Naive thymus-derived CD8-positive, alpha-beta T cell (primary cell): ENCODE data around the gene MEGF11. TPM values are rescaled to one million over a fixed set of nuclear protein-coding genes. Genes with fewer than 3 reads are reported as not detected.

Experiments
- ATAC-seq, 2 donors: fragments of 150-1000 bp; cut with Tn5 transposase in 1 of 2; sonication (Bioruptor Pico), chemical (Tn5 transposase) in 1 of 2; 1 replicate in 1 of 2; 2 replicates in 1 of 2; pipeline ENCODE4 v1.10.0; 2021; ENCODE audit warnings: mild to moderate bottlenecking in 2 of 2, moderate library complexity in 2 of 2
- POLR2A ChIA-PET: fragments of 350-600 bp; sonication (Branson Sonifier 250); formaldehyde crosslinking; loops from one replicate; lab custom pipeline; 2021; ENCODE audit warnings: antibody characterized with exemption; lab: Charles Lee
- DNase-seq, 10 donors: peaks; one replicate each; pipeline versions ENCODE4 v3.0.0 to v3.0.0-alpha.2; 2020 to 2022
- H3K27ac Mint-ChIP-seq, 10 donors: one replicate each; pipeline ENCODE4 v1.8.0; 2020 to 2022; ENCODE audit warnings: mild to moderate bottlenecking in 10 of 10, mixed read lengths in 10 of 10, moderate library complexity in 4 of 10, inconsistent platforms in 1 of 10
- H3K27me3 Mint-ChIP-seq, 5 donors: one replicate each; pipeline ENCODE4 v1.8.0; 2021 to 2022; ENCODE audit warnings: mixed read lengths in 5 of 5
- H3K36me3 Mint-ChIP-seq, 3 donors: one replicate each; pipeline ENCODE4 v1.8.0; 2020 to 2022; ENCODE audit warnings: mixed read lengths in 3 of 3, mild to moderate bottlenecking in 2 of 3, inconsistent platforms in 1 of 3
- H3K4me1 Mint-ChIP-seq, 4 donors: one replicate each; pipeline ENCODE4 v1.8.0; 2021 to 2022; ENCODE audit warnings: mixed read lengths in 4 of 4
- H3K4me3 Mint-ChIP-seq, 10 donors: one replicate each; pipeline ENCODE4 v1.8.0; 2020 to 2022; ENCODE audit warnings: mild to moderate bottlenecking in 10 of 10, mixed read lengths in 10 of 10, moderate library complexity in 6 of 10, inconsistent platforms in 1 of 10
- H3K9me3 Mint-ChIP-seq, 9 donors: one replicate each; pipeline ENCODE4 v1.8.0; 2020 to 2022; ENCODE audit warnings: mixed read lengths in 9 of 9, mild to moderate bottlenecking in 3 of 9, inconsistent platforms in 1 of 9, moderate library complexity in 1 of 9
- polyA plus RNA-seq, 3 donors: library from polyadenylated mRNA; unstranded; fragments of 300-500 nt; fragmentation: Illumina TruSeq; gene quantifications; one replicate each; pipeline ENCODE4 v1.2.3, GENCODE V29; 2021
- total RNA-seq, 8 experiments: library from RNA in 2 of 8; stranded (reverse) in 2 of 8; gene quantifications; one replicate each; pipeline ENCODE4 v1.2.3 and lab custom pipeline; 2021 to 2026

Gene MEGF11
- total and polyA plus RNA-seq, 5 experiments from 2014 or later, result not detected

DNA sequence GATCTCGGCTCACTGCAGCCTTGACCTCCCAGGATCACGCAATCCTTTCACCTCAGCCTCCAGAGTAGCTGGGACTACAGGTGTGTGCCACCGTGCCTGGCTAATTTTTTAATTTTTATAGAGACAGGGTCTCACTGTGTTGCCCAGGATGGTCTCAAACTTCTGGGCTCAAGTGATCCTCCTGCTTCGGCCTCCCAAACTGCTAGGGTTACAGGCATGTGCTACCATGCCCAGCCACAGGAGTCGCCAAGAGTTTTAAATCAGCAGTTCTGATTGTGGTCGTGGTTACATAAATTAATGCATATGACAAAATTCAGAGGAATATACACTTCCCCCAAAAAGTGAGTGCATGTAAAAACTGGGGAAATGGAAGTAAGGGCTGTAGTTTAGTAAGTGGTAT, 32.9 kb downstream of the MEGF11 start:
- Mint-ChIP-seq H3K27ac (no peak overlapping the region), H3K4me1 (no peaks in the 10 kb centered on the region), H3K36me3 (no peaks in the 10 kb centered on the region), H3K4me3 (no peak overlapping the region), H3K9me3 (no peaks in the 10 kb centered on the region), H3K27me3 (peaks cover 5 to 12% (median 7%) of the 10 kb centered on the region in 5 donors)
- no peak for ATAC-seq
- POLR2A ChIA-PET, result no interaction called here
- DNase-seq, result no peak

DNA sequence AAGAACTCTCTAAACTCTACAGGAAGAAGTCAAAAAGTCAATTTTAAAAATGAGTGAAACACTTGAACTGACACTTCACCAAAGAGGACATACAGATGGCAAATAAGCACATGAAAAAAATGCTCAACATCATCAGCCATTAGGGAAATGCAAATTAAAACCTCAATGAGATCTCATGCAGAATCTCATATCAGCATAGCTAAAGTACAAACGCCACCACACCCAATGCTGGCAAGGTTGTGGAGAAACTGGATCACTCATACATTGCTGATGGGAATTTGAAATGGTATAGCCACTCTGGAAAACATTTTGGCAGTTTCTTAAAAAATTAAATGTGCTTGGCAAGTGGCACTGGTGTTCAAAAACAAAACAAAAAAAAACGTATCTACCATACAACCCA, 34.2 kb downstream of the MEGF11 start:
- no peak for ATAC-seq
- H3K4me3 Mint-ChIP-seq, result no peak overlapping the region
- H3K4me1 Mint-ChIP-seq, result no peaks in the 10 kb centered on the region
- no peaks in the 10 kb centered on the region for H3K9me3 Mint-ChIP-seq
- H3K27ac Mint-ChIP-seq, result peak overlapping the region in 1 of 10 donors; percentile 10
- POLR2A ChIA-PET, result no interaction called here
- no peaks in the 10 kb centered on the region for H3K36me3 Mint-ChIP-seq
- H3K27me3 Mint-ChIP-seq, result peaks cover 5 to 12% (median 7%) of the 10 kb centered on the region in 5 donors
- no peak for DNase-seq

DNA sequence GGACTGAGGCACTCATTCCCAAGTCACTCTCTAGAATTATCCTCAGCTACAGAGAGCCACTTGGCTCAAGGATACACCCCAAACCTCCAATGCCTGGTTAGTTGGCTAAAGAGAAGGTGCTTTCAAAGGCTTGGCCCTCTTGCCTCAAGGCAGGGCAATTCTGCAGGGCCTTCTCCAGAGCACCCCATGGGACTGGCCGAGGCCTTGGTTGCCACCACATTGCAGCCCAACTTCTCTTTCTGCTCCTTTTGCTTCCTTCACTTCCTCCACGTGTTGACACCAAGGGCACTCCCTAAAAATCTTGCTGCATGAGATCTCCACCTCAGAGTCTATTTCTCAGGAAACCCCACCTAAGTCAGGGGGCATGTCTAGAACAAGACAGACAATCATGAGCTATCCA, 36.7 kb downstream of the MEGF11 start:
- Mint-ChIP-seq H3K9me3 (no peaks in the 10 kb centered on the region), H3K27me3 (peaks cover 0 to 7% (median 3%) of the 10 kb centered on the region in 5 donors), H3K4me1 (no peaks in the 10 kb centered on the region), H3K36me3 (no peaks in the 10 kb centered on the region), H3K27ac (no peak overlapping the region), H3K4me3 (no peak overlapping the region)
- DNase-seq (no peak), ATAC-seq (no peak)
- POLR2A ChIA-PET, result no interaction called here

DNA sequence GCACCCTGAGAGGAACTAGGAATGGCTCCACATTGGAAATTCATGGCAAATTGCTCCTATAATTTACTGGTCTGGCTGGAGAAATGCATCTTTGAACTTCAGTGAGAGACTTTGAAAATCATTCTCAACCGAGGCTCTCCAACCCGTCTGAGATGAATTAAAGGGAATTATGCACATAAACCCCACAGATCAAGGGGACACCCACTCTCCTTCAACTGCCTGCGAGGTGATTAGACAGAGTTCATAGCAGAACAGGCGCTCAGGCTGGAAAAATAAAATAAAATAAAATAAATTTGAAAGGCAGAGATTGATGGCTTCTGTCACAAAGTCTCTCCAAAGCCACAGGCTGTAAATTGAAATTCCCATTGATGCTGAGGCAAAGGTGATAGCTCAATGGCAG, 37.7 kb downstream of the MEGF11 start:
- Mint-ChIP-seq H3K36me3 (no peaks in the 10 kb centered on the region), H3K27me3 (peaks cover 0 to 3% (median 0%) of the 10 kb centered on the region in 5 donors), H3K4me1 (no peaks in the 10 kb centered on the region), H3K9me3 (no peaks in the 10 kb centered on the region), H3K27ac (no peak overlapping the region), H3K4me3 (no peak overlapping the region)
- ATAC-seq, result no peak
- DNase-seq, result no peak
- POLR2A ChIA-PET, result interaction anchor here (0.7 kb wide), 1 partner anchor 1190 kb away, joined by 3 read pairs; no protein-coding TSS in a partner anchor

DNA sequence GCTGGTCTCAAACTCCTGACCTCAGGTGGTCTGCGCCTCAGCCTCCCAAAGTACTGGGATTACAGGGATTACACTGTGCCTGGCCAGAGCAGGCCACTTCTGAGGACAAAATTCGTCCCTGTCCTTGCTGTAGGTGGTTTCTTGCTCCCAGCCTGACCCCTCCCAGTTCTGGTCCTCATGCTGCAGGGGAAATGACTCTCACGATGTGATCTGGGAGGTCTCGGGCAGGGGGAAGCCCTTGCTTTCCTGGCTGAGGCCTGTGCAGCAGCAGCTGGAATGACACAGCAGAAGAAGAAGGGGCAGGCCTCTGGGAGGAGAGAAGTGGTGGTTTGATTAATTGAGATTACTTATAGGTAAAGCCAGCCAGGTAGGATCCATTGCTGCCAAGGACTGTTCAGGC, 39.3 kb downstream of the MEGF11 start:
- ATAC-seq, result no peak
- POLR2A ChIA-PET, result no interaction called here
- H3K4me3 Mint-ChIP-seq, result no peak overlapping the region
- no peak overlapping the region for H3K27ac Mint-ChIP-seq
- no peaks in the 10 kb centered on the region for H3K36me3 Mint-ChIP-seq
- no peaks in the 10 kb centered on the region for H3K4me1 Mint-ChIP-seq
- DNase-seq, result no peak
- no peaks in the 10 kb centered on the region for H3K27me3 Mint-ChIP-seq
- H3K9me3 Mint-ChIP-seq, result peaks cover 0 to 1% (median 0%) of the 10 kb centered on the region in 9 donors

DNA sequence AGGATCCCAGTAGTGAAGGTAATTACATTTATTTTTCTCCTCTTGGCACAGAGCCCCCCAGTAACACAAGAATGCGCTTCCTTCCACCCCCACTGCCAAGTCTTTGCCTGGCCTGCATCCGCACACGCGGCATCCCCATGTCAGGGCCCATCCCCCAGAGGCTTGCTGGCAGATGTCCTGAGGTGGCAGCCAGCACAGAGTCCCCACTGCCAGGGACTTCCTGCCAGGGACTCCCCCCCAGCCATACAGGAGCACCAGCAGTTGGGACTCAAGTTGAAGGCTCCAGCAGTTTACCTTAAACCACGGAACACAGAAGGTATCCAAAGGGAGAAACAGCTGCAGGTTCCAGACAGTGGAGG, 41.0 kb downstream of the MEGF11 start:
- Mint-ChIP-seq H3K27ac (peak overlapping the region in 1 of 10 donors; percentile 59), H3K36me3 (no peaks in the 10 kb centered on the region), H3K9me3 (peaks cover 0 to 1% (median 0%) of the 10 kb centered on the region in 9 donors), H3K4me1 (no peaks in the 10 kb centered on the region), H3K27me3 (no peaks in the 10 kb centered on the region), H3K4me3 (no peak overlapping the region)
- POLR2A ChIA-PET, result no interaction called here
- DNase-seq, result no peak
- no peak for ATAC-seq

DNA sequence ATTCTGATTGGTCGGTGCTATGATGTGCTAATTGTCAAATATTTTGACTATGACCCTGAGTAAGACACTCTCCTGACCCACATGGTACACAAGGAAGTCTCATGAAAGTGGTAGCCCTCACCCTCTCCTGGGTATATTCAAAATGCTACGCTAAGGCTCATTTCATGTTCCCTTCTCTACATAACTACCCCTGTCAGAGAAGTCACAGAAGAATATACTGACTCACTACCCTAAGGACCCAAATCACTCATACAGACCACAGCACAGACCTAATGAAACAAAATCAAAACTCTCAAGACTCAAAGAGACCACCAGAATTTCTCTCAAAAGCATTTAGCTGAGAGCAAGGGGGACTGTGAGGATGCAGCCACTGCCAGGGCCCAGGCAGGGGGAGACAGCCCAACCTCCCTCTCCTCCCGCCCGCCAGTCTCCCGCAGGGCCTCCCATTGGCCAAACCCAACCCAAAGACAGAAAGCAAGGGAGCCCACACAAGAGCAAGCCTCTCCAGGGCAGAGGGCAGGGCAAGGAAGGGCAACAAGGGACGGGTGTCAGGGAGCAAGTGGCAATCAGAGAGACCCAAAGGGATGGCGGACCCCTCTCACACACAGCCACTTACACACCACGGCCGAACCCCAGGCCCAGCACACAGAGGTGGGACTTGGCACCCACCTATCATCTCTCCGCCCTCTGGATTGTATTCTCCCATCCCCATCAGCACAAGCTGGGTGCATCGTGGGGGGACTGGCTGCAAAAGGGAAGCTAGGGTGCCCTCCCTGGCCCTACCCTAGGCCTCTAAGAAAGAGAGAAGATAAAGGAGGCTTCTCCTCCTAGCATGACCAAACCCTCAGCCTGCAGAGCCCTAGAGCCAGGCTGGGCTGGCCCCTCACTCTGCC, 41.6 kb downstream of the MEGF11 start:
- Mint-ChIP-seq H3K27ac (no peak overlapping the region), H3K36me3 (peaks cover 0 to 4% (median 3%) of the 10 kb centered on the region in 3 donors), H3K4me1 (no peaks in the 10 kb centered on the region), H3K9me3 (peaks cover 3 to 7% (median 6%) of the 10 kb centered on the region in 9 donors), H3K27me3 (peaks cover 0 to 2% (median 0%) of the 10 kb centered on the region in 5 donors), H3K4me3 (no peak overlapping the region)
- DNase-seq (no peak), ATAC-seq (no peak)
- POLR2A ChIA-PET, result no interaction called here

DNA sequence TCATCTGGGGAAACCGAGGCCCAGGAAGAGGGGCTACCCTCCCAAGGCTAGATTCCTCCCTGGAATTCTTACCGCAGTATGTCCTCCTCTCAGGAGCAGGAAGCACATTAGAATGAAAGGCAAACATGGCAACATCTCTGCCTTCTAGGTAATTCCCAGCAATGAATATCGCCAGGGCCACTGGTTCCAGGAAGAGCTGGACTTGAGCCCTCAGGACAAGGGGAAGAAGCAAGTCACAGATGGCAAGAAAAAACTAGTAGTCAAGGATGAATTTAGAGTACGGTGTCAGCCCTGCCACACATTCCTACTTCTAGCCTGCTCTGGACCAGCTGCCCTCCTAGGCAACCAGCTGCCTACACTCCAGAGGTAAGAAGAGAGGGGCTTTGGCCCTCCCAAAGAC, 42.9 kb downstream of the MEGF11 start:
- H3K27ac Mint-ChIP-seq, result peak overlapping the region in 1 of 10 donors; percentile 73
- ATAC-seq (no peak), DNase-seq (no peak)
- H3K36me3 Mint-ChIP-seq, result peaks cover 0 to 13% (median 5%) of the 10 kb centered on the region in 3 donors
- H3K9me3 Mint-ChIP-seq, result peaks cover 6 to 19% (median 14%) of the 10 kb centered on the region in 9 donors
- POLR2A ChIA-PET, result no interaction called here
- H3K4me3 Mint-ChIP-seq, result no peak overlapping the region
- H3K27me3 Mint-ChIP-seq, result peaks cover 0 to 9% (median 2%) of the 10 kb centered on the region in 5 donors
- H3K4me1 Mint-ChIP-seq, result no peaks in the 10 kb centered on the region

DNA sequence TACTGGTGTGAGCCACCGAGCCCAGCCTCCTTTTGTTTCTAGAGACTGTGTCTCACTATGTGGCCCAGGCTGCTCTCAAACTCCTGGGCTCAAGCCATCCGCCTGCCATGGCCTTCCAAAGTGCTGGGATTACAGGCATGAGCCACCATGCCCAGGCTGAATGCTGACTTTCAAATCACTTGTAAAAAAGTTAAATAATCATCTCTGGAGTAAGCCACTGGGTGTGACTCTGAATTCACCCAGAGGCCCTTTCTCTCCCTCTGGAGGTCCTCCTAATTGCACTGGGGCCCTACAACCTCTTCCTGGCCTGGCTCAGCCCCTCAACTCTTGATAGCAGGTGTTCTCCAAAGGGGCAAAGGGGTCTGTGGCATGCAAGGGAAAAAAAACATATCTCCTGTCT, 54.8 kb downstream of the MEGF11 start:
- DNase-seq (no peak), ATAC-seq (no peak)
- H3K27ac Mint-ChIP-seq, result no peak overlapping the region
- no peak overlapping the region for H3K4me3 Mint-ChIP-seq
- H3K4me1 Mint-ChIP-seq, result no peaks in the 10 kb centered on the region
- no peaks in the 10 kb centered on the region for H3K9me3 Mint-ChIP-seq
- H3K36me3 Mint-ChIP-seq, result peaks cover 0 to 2% (median 0%) of the 10 kb centered on the region in 3 donors
- peaks cover 5 to 8% (median 6%) of the 10 kb centered on the region in 5 donors for H3K27me3 Mint-ChIP-seq
- POLR2A ChIA-PET, result no interaction called here

DNA sequence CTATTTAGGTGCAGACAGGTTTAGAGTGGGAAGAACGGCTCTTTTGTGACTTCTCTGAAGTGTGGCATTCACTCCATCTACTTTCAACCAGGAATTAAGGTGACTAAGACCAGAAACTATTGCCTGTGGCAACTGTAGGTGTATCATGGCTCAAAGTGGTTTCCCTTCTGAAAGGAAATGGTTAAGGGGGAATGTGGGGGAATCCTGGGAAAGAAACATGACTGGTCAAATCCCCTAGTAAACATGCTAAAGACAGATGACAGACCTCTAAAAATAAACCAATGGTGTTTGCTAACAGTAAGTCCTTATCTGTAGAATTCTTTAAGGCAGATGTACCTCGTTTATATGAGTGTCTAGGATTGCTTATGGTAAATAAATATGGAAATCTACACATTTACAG, 56.9 kb downstream of the MEGF11 start:
- DNase-seq, result no peak
- ATAC-seq, result no peak
- H3K9me3 Mint-ChIP-seq, result no peaks in the 10 kb centered on the region
- H3K27me3 Mint-ChIP-seq, result peaks cover 3 to 9% (median 6%) of the 10 kb centered on the region in 5 donors
- H3K27ac Mint-ChIP-seq, result no peak overlapping the region
- no peak overlapping the region for H3K4me3 Mint-ChIP-seq
- no peaks in the 10 kb centered on the region for H3K36me3 Mint-ChIP-seq
- POLR2A ChIA-PET, result no interaction called here
- H3K4me1 Mint-ChIP-seq, result no peaks in the 10 kb centered on the region

DNA sequence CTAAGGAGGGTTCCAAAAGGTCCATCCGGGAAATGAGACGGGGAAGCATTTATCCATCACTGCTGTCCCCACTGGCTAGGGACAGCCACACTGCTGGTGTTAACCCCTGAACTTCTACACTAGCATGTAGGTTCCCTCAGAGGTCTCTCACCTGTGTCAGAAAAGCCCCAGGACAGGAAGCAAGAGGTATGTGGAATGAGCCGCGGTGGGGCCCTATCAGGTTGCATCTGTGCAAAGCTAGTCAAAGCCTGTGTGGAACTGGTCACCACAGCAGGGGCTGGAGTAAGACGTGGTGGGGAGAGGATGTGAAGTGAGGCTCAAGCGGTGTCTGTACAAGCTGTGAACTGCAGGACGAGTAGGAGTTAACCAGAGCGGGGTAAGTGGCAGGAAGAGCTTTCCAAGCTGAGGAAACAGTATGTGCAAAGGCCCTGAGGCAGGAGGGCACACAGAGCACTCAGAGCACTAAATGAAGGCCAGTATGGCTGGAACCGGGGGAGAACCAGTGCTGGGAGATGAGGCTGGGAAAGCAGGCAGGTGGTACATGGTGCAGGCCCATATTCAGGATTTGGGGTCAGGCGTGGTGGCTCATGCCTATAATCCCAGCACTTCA, 57.8 kb downstream of the MEGF11 start:
- Mint-ChIP-seq H3K27ac (no peak overlapping the region), H3K4me1 (no peaks in the 10 kb centered on the region), H3K9me3 (no peaks in the 10 kb centered on the region), H3K36me3 (no peaks in the 10 kb centered on the region), H3K27me3 (peaks cover 0 to 9% (median 4%) of the 10 kb centered on the region in 5 donors), H3K4me3 (no peak overlapping the region)
- ATAC-seq (no peak), DNase-seq (no peak)
- POLR2A ChIA-PET, result no interaction called here

DNA sequence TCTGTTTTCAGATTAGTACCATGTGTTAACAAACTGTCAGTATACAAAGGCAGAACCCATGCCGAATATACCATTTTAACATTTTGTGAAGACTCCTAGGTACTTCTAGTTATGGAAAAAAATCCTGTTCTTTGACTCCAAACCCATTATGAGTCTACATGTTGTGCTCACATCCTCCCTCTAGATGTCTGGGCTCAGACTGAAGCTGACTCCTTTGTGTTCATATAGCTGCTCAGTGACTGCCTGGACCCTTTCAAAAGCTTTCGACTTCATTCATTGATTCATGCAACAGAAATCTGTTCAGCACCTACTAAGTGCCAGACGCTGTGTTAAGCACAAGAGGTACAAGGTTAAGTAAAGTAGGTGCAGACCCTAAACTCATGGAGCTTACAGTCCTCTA, 60.5 kb downstream of the MEGF11 start:
- POLR2A ChIA-PET, result no interaction called here
- H3K27ac Mint-ChIP-seq, result peak overlapping the region in 1 of 10 donors; percentile 9
- no peak for ATAC-seq
- no peak overlapping the region for H3K4me3 Mint-ChIP-seq
- no peaks in the 10 kb centered on the region for H3K36me3 Mint-ChIP-seq
- no peaks in the 10 kb centered on the region for H3K4me1 Mint-ChIP-seq
- H3K9me3 Mint-ChIP-seq, result no peaks in the 10 kb centered on the region
- DNase-seq, result no peak
- peaks cover 0 to 9% (median 3%) of the 10 kb centered on the region in 5 donors for H3K27me3 Mint-ChIP-seq

DNA sequence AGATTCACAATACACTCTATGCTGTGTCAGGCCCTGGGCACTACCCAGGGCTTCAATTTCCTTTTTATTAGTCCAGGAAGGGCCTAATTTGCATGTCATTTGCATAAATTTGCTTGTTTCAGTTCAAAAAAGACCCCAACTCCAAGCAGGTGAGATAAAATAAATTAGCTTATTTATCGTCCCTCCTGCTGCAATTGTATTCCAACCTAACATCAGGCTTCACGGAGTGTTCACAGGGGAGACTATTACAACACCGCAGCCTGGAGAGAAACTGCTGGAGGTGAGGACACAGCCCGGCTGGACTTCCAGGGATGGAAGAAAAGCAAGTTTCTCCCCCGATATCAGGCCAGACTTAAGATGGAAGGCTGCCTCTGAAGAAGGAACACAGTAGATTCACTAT, 62.8 kb downstream of the MEGF11 start:
- H3K36me3 Mint-ChIP-seq, result no peaks in the 10 kb centered on the region
- ATAC-seq, result no peak
- no peak for DNase-seq
- no peaks in the 10 kb centered on the region for H3K4me1 Mint-ChIP-seq
- no peaks in the 10 kb centered on the region for H3K9me3 Mint-ChIP-seq
- no peak overlapping the region for H3K4me3 Mint-ChIP-seq
- no peak overlapping the region for H3K27ac Mint-ChIP-seq
- POLR2A ChIA-PET, result no interaction called here
- peaks cover 0 to 19% (median 8%) of the 10 kb centered on the region in 5 donors for H3K27me3 Mint-ChIP-seq
